H1 (cell line): ENCODE results near the gene SRR. TPM values are rescaled to one million over a fixed set of nuclear protein-coding genes. Genes with fewer than 3 reads are reported as not detected.

Experiments
- CTCF ChIA-PET: fragments of 300-600 bp; sonication (Branson Sonifier 250); formaldehyde crosslinking; loops from one replicate; lab custom pipeline; 2021; ENCODE audit not compliant: partially characterized antibody; lab: Charles Lee
- POLR2A ChIA-PET: fragments of 300-600 bp; sonication (Branson Sonifier 250); formaldehyde crosslinking; loops from one replicate; lab custom pipeline; 2021; ENCODE audit warnings: inconsistent platforms; ENCODE audit not compliant: partially characterized antibody; lab: Charles Lee
- DNase-seq, 2 experiments: peaks; one replicate each; pipeline versions ENCODE4 v3.0.0 to v3.0.0-alpha.2; 2010 to 2022; ENCODE audit warnings: low spot score in 2 of 2, low read depth in 1 of 2, mixed read lengths in 1 of 2
- FAIRE-seq: peaks from 2 replicates; lab custom pipeline; 2011; peaks lifted over from hg19 to GRCh38; lab: Jason Lieb, UNC
- H2AFZ ChIP-seq: 2 replicates; pipeline ENCODE4 v1.8.1; 2012; ENCODE audit warnings: low read length, inconsistent platforms
- H2AK5ac ChIP-seq: 2 replicates; pipeline ENCODE4 v1.6.1; 2013; ENCODE audit warnings: low read depth, low read length
- H2BK120ac ChIP-seq: replicated peaks from 2 replicates; pipeline ENCODE3; 2013; ENCODE audit warnings: low read depth, low read length, inconsistent platforms
- H2BK12ac ChIP-seq: 2 replicates; pipeline ENCODE4 v1.6.1; 2013; ENCODE audit warnings: low read depth, low read length
- H2BK15ac ChIP-seq: 2 replicates; pipeline ENCODE4 v1.6.1; 2013; ENCODE audit warnings: low read length
- H2BK20ac ChIP-seq: 2 replicates; pipeline ENCODE4 v1.6.1; 2013; ENCODE audit warnings: low read length
- H2BK5ac ChIP-seq: 2 replicates; pipeline ENCODE4 v1.6.1; 2013; ENCODE audit warnings: low read depth, low read length
- H3K14ac ChIP-seq: 2 replicates; pipeline ENCODE4 v1.6.1; 2013; ENCODE audit warnings: inconsistent platforms; ENCODE audit not compliant: insufficient read length
- H3K18ac ChIP-seq: 2 replicates; pipeline ENCODE4 v1.6.1; 2013; ENCODE audit warnings: low read length; ENCODE audit errors: extremely low read depth
- H3K23ac ChIP-seq: 2 replicates; pipeline ENCODE4 v1.6.1; 2013; ENCODE audit warnings: inconsistent platforms; ENCODE audit not compliant: insufficient read length
- H3K23me2 ChIP-seq: 2 replicates; pipeline ENCODE4 v1.6.1; 2013; ENCODE audit warnings: low read depth, low read length
- H3K27ac ChIP-seq: 2 replicates; pipeline ENCODE4 v1.6.1; 2011; ENCODE audit warnings: low read depth, low read length, inconsistent platforms
- H3K27me3 ChIP-seq, 4 experiments: replicated peaks in 1 of 4; 1 replicate in 1 of 4; 2 replicates in 3 of 4; pipeline versions ENCODE4 v1.6.1 to v1.8.1; 2011 to 2013; ENCODE audit warnings: low read length in 3 of 4, mild to moderate bottlenecking in 3 of 4, inconsistent platforms in 2 of 4, mixed read lengths in 2 of 4, moderate library complexity in 1 of 4; ENCODE audit not compliant: control insufficient read depth in 3 of 4, insufficient read depth in 3 of 4; ENCODE audit errors: extremely low read depth in 1 of 4
- H3K36me3 ChIP-seq, 4 experiments: 2 replicates each; pipeline versions ENCODE4 v1.6.1 to v1.8.1; 2011 to 2013; ENCODE audit warnings: mild to moderate bottlenecking in 4 of 4, low read length in 3 of 4, moderate library complexity in 2 of 4, control low read depth in 1 of 4, inconsistent platforms in 1 of 4; ENCODE audit not compliant: insufficient read depth in 4 of 4, control insufficient read depth in 2 of 4
- H3K4ac ChIP-seq: replicated peaks from 2 replicates; pipeline ENCODE3; 2013; ENCODE audit warnings: low read length, low read depth, mixed read lengths, inconsistent platforms; ENCODE audit not compliant: insufficient read length
- H3K4me1 ChIP-seq, 4 experiments: replicated peaks in 1 of 4; 1 replicate in 1 of 4; 2 replicates in 3 of 4; pipeline versions ENCODE4 v1.6.1 to v1.8.1; 2011 to 2013; ENCODE audit warnings: low read length in 3 of 4, inconsistent platforms in 2 of 4, mixed read lengths in 1 of 4; ENCODE audit not compliant: insufficient read depth in 4 of 4, control insufficient read depth in 3 of 4
- H3K4me2 ChIP-seq, 2 experiments: 2 replicates each; pipeline versions ENCODE4 v1.6.1 to v1.8.1; 2011 to 2013; ENCODE audit warnings: low read depth in 2 of 2, low read length in 2 of 2, control low read depth in 1 of 2, inconsistent platforms in 1 of 2, mild to moderate bottlenecking in 1 of 2; ENCODE audit not compliant: insufficient read depth in 1 of 2
- H3K4me3 ChIP-seq, 4 experiments: fragments of 200-600, 300-600 bp in 1 of 4; sonication (generic), shearing (Covaris generic), sonication (Bioruptor Twin) in 1 of 4; 2 replicates each; pipeline versions ENCODE4 v1.5.1 to v1.8.1; 2011 to 2016; ENCODE audit warnings: low read length in 4 of 4, low read depth in 3 of 4, control low read depth in 2 of 4, inconsistent platforms in 2 of 4, mild to moderate bottlenecking in 2 of 4, mixed read lengths in 1 of 4, moderate library complexity in 1 of 4; ENCODE audit not compliant: insufficient read depth in 2 of 4; ENCODE audit errors: extremely low read depth in 1 of 4
- H3K56ac ChIP-seq: replicated peaks from 2 replicates; pipeline ENCODE3; 2013; ENCODE audit warnings: low read depth, mild to moderate bottlenecking, mixed read lengths, low read length, inconsistent platforms; ENCODE audit not compliant: insufficient read length
- H3K79me1 ChIP-seq: 2 replicates; pipeline ENCODE4 v1.6.1; 2013; ENCODE audit warnings: low read depth, low read length, control low read depth
- H3K79me2 ChIP-seq, 2 experiments: 2 replicates each; pipeline versions ENCODE4 v1.6.1 to v1.8.1; 2012 to 2013; ENCODE audit warnings: low read length in 2 of 2, mild to moderate bottlenecking in 2 of 2, inconsistent platforms in 1 of 2; ENCODE audit not compliant: insufficient read depth in 2 of 2, control insufficient read depth in 1 of 2
- H3K9ac ChIP-seq, 4 experiments: replicated peaks in 1 of 4; 1 replicate in 1 of 4; 2 replicates in 3 of 4; pipeline versions ENCODE4 v1.6.1 to v1.8.1; 2011 to 2013; ENCODE audit warnings: low read depth in 3 of 4, low read length in 3 of 4, control low read depth in 2 of 4, mild to moderate bottlenecking in 2 of 4, moderate library complexity in 2 of 4, inconsistent platforms in 1 of 4; ENCODE audit errors: extremely low read depth in 1 of 4
- H3K9me3 ChIP-seq, 2 experiments: 2 replicates each; pipeline versions ENCODE4 v1.6.1 to v1.8.1; 2012 to 2013; ENCODE audit warnings: mild to moderate bottlenecking in 2 of 2, moderate library complexity in 2 of 2, control low read depth in 1 of 2, inconsistent platforms in 1 of 2, low read depth in 1 of 2, low read length in 1 of 2, mixed read lengths in 1 of 2; ENCODE audit not compliant: insufficient read depth in 2 of 2
- H4K20me1 ChIP-seq, 2 experiments: replicated peaks in 1 of 2; 2 replicates each; pipeline versions ENCODE3 to v1.8.1; 2011 to 2013; ENCODE audit warnings: inconsistent platforms in 2 of 2, low read length in 2 of 2, mild to moderate bottlenecking in 1 of 2; ENCODE audit not compliant: insufficient read depth in 2 of 2, control insufficient read depth in 1 of 2
- H4K5ac ChIP-seq: 2 replicates; pipeline ENCODE4 v1.6.1; 2013; ENCODE audit warnings: low read length, low read depth, mixed read lengths, inconsistent platforms; ENCODE audit not compliant: insufficient read length
- H4K8ac ChIP-seq: 2 replicates; pipeline ENCODE4 v1.8.0; 2013; ENCODE audit warnings: mild to moderate bottlenecking, moderate library complexity, low read length, inconsistent platforms; ENCODE audit not compliant: insufficient read depth; ENCODE audit errors: extremely low read depth
- H4K91ac ChIP-seq: replicated peaks from 2 replicates; pipeline ENCODE3; 2013; ENCODE audit warnings: low read length, mixed read lengths, inconsistent platforms; ENCODE audit not compliant: insufficient read length
- GTF2F1 ChIP-seq: IDR thresholded peaks from 2 replicates; pipeline ENCODE4 v1.6.1; 2012; ENCODE audit warnings: low read depth, low read length, improper control_type of control experiment, borderline replicate concordance
- HDAC6 ChIP-seq: IDR thresholded peaks from one replicate; pipeline ENCODE4 v1.7.1; 2012; ENCODE audit warnings: low read depth, mild to moderate bottlenecking, inconsistent platforms, low read length, moderate library complexity
- JUN ChIP-seq: IDR thresholded peaks from 2 replicates; pipeline ENCODE4 v1.6.1; 2011; ENCODE audit warnings: low read depth, mild to moderate bottlenecking, improper control_type of control experiment, low read length
- KDM1A ChIP-seq: fragments of 200-600, 300-600 bp; sonication (generic); IDR thresholded peaks from 2 replicates; pipeline ENCODE4 v1.7.1; 2016; ENCODE audit warnings: mild to moderate bottlenecking, low read length, borderline replicate concordance
- WGBS, 2 experiments: shearing (Covaris generic) in 1 of 2; methylation state at CpG; one replicate each; pipeline versions ENCODE4 v1.1.6 to v1.1.7; 2013 to 2015; ENCODE audit warnings: low lambda C conversion rate in 2 of 2, mixed read lengths in 2 of 2, inconsistent platforms in 1 of 2, low coverage in 1 of 2, missing lambda C conversion rate in 1 of 2; ENCODE audit not compliant: insufficient replicate concordance in 2 of 2, insufficient coverage in 1 of 2, insufficient read length in 1 of 2; ENCODE audit errors: extremely low coverage in 1 of 2, missing lambda C conversion rate in 1 of 2; 5-methylcytosine and 5-hydroxymethylcytosine counted together
- polyA plus RNA-seq, 7 experiments: library from polyadenylated mRNA; depleted of rRNA in 3 of 7; stranded (reverse) in 5 of 7; unstranded in 2 of 7; fragments of >200 nt in 5 of 7; fragments of 200-250 nt in 2 of 7; gene quantifications; 1 replicate in 5 of 7; 2 replicates in 1 of 7; 4 replicates in 1 of 7; pipeline versions ENCODE4 v1.2.1 to v1.2.3, GENCODE V29; 2011 to 2013; ENCODE audit warnings: missing spikeins in 2 of 7, mixed read lengths in 2 of 7
- total RNA-seq: library from RNA; stranded (reverse); fragmentation: NEBNext Ultra II Directional; extraction: Animal tissue kit (Norgen Biotek cat#: 25700); gene quantifications from 2 replicates; pipeline ENCODE4 v1.2.1, GENCODE V29; 2021
- TF ChIP-seq, protein P1 (sequence below), 3 experiments: IDR thresholded peaks; 1 replicate in 2 of 3; 2 replicates in 1 of 3; pipeline versions ENCODE4 v1.5.1 to v1.6.1; 2011; ENCODE audit warnings: low read length in 3 of 3, mild to moderate bottlenecking in 3 of 3, inconsistent platforms in 2 of 3, low read depth in 1 of 3, moderate library complexity in 1 of 3; ENCODE audit not compliant: insufficient read depth in 1 of 3; ENCODE audit errors: control extremely low read depth in 1 of 3

SRR gene
- total and polyA plus RNA-seq, 2 of the 8 experiments (the other 6 are each of a cell fraction or from before 2014, with no cell fraction given), result 3.6 to 4.5 TPM

- Histone ChIP-seq H4K91ac (no peak overlapping the region), H3K36me3 (no peaks in the 10 kb centered on the region), H2BK12ac (no peak overlapping the region), H2BK20ac (no peak overlapping the region), H3K23ac (no peak overlapping the region), H2BK15ac (no peak overlapping the region), H3K4me3 (no peak overlapping the region), H4K5ac (no peak overlapping the region), H4K20me1 (peaks cover 1 to 4% of the 10 kb centered on the region in 2 experiments), H3K4me1 (no peaks in the 10 kb centered on the region), H3K27me3 (no peaks in the 10 kb centered on the region), H3K9ac (no peak overlapping the region), H3K79me2 (no peaks in the 10 kb centered on the region), H3K18ac (no peak overlapping the region), H3K79me1 (no peaks in the 10 kb centered on the region), H3K4me2 (no peak overlapping the region), H3K56ac (no peak overlapping the region), H3K27ac (no peak overlapping the region), H2BK120ac (no peak overlapping the region), H2BK5ac (no peak overlapping the region), H4K8ac (no peak overlapping the region), H3K23me2 (no peaks in the 10 kb centered on the region), H3K14ac (no peak overlapping the region), H3K4ac (no peak overlapping the region), H3K9me3 (no peaks in the 10 kb centered on the region), H2AK5ac (no peak overlapping the region), H2AFZ (no peak overlapping the region)
- DNase-seq, result no peak
- ChIA-PET POLR2A (interaction anchor here (1.1 to 2.1 kb wide), 3 partner anchors 10 to 58 kb away, joined by 4 to 6 read pairs (median 4); no protein-coding TSS in a partner anchor), CTCF (interaction anchor here (1.0 to 2.3 kb wide), 5 partner anchors 11 to 208 kb away, joined by 3 to 8 read pairs (median 4); partner anchors contain the start of gene HIC1)
- no peak for TF ChIP-seq GTF2F1
- no peak for TF ChIP-seq KDM1A
- TF ChIP-seq, protein P1, sequence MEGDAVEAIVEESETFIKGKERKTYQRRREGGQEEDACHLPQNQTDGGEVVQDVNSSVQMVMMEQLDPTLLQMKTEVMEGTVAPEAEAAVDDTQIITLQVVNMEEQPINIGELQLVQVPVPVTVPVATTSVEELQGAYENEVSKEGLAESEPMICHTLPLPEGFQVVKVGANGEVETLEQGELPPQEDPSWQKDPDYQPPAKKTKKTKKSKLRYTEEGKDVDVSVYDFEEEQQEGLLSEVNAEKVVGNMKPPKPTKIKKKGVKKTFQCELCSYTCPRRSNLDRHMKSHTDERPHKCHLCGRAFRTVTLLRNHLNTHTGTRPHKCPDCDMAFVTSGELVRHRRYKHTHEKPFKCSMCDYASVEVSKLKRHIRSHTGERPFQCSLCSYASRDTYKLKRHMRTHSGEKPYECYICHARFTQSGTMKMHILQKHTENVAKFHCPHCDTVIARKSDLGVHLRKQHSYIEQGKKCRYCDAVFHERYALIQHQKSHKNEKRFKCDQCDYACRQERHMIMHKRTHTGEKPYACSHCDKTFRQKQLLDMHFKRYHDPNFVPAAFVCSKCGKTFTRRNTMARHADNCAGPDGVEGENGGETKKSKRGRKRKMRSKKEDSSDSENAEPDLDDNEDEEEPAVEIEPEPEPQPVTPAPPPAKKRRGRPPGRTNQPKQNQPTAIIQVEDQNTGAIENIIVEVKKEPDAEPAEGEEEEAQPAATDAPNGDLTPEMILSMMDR (IDR thresholded peaks at IDR 0.05; ENCODE audit: control extremely low read depth in 1 of 3, insufficient read depth in 1 of 3, low read depth in 1 of 3, low read length in 3 of 3), result no peak
- no peak for TF ChIP-seq JUN
- TF ChIP-seq HDAC6, result no peak
- WGBS, 2 experiments, result 95% methylated on average over 8 of the region's 8 CpGs; no CpG with 5 or more reads in 1 of the 2 experiments
- FAIRE-seq, result no peak
Observed at GRCh38 chr17:2263183-2264066, 40.3 kb upstream of the SRR start.
